NCI-H345 (cell line): ENCODE results near the gene S100A9.
"Not testable (repeated sequence)": the region's sequence is repeated elsewhere in the genome, so short reads cannot be mapped to it uniquely, and the experiment has no call there.

ENCODE experiments used
- DNase-seq: peaks from one replicate; lab custom pipeline; 2025; lab: John Stamatoyannopoulos, UW

S100A9 gene

GRCh38 chr1:153345187-153346076 is 12.2 kb upstream of the S100A9 start:
- peak; percentile 95 for DNase-seq

- peak; percentile 94 for DNase-seq
These were observed 11.5 kb upstream of the S100A9 start for GRCh38 chr1:153346077-153346723.

GRCh38 chr1:153347049-153347448 is 10.6 kb upstream of the S100A9 start:
- DNase-seq = not testable (repeated sequence)

- DNase-seq = peak; percentile 65
These were observed 9.8 kb upstream of the S100A9 start for GRCh38 chr1:153347856-153348255.

DNA sequence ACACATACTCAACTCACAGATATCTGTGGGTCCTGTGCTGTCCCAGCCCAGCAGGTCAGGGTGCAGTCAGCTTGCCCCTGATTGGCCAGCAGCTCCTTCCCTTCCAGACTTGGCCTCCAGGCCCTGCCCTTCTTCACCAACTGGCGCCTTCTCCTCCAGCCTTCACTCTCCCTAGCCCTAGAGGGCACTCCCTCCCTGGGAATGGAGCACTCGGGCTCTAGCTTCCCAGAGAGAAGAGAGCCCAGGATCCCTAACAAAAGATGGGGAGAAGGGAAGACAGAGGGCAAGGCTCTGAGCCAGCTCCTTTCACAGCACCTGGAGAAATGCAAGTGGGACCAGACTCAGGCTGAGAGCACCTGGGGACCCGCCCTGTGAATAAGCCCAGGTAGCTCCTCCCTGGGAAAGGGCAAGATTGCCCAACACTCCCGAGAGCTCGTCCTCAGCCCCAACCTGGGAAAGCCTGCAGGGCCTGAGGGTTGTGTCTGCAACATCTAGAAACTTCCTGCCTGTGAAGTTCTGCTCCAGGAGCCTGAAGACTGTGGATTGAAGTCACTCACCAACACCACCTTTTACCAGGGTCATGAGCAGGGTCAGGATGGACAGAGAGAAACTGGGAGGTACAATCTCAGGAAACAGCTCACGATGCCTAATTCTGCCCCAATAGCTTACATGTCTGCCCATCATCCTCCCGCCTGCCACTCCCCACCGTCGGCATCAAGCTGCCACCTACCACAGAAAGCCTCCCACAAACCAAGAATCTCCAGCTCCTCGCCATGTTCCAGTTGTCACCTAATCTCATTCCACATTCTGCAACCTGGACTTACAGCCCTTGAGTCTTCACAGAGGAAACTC is 8.9 kb upstream of the S100A9 start, which contains the start of gene PGLYRP4:
PGLYRP4 (minus strand) TSS at position 331 of the 852 bp plus-strand sequence. CDS start 909 bp downstream, outside the sequence.
- DNase-seq = peak; percentile 32

- peak; percentile 95 for DNase-seq
These were observed 8.0 kb upstream of the S100A9 start for GRCh38 chr1:153349363-153350320.

GRCh38 chr1:153350321-153350957 is 7.2 kb upstream of the S100A9 start:
- DNase-seq = no peak

- DNase-seq = peak; percentile 91
These were observed 5.1 kb upstream of the S100A9 start for GRCh38 chr1:153352523-153352922.

DNA sequence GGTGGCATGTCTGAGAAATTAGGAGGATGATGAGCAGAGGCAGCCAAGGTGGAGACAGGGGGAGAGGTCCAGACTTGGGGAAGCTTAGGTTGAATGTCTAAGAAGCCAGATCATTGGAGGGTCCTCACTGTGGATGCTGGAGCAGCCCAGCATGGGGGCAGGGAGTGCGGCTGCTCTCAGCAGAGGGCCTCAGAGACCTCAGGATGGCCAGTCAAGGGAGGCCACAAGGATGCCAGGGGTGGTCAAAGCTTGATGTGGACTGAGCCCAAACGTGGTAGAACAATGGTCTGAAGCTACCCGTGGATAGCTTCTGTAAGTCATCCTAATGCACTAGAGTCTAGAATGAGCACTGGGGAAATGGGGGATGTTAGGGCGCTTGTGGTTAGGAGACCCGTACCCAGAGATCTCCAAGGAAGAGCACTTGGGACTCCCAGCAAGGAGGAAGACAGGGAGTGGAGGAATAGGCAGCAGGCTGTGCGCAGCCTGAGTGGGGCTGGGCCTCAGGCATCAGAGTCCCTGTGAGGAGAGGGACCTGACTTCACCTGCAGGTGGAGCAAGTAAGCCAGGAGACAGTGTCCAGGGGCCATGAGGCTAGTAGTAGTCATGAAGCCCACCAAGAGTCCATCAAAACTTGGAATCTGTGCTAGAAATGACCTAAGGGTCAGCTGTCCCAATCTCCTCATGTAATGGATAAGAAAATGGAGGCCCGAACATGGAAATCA is 4.3 kb upstream of the S100A9 start:
- peak; percentile 61 for DNase-seq

- DNase-seq = no peak
These were observed 3.0 kb upstream of the S100A9 start for GRCh38 chr1:153354515-153355193.

DNA sequence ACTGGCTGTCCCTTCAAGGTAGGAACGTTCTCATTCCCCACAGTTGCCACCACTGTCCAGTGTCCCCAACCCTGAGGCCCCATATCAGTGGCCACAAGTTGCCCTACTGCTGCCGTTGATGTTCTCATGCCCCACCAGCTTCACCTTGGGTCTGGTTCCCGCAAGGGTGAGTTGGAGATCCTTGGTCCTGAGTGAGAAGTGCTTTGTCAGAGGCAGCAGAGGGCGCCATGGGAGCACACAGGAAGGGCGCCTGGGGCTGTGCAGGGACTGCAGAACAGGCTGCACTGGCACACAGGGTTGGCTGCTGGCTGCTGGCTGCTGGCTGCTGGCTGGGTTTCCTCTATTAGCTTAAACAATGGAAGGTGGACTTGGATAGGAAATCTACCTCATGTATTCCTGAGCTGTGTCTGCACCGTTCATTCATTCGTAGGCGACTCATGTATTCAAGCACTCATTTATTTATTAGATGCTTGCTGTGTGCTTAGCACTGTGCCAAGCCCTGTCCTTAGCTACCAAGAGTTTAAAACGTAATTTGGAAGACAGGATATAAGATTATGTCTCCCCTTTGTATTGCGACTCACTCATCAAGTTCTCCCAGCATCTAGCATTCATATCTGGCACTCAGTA is 2.1 kb upstream of the S100A9 start:
- peak; percentile 89 for DNase-seq

- no peak for DNase-seq
These were observed 1.1 kb upstream of the S100A9 start for GRCh38 chr1:153356392-153357075.

DNA sequence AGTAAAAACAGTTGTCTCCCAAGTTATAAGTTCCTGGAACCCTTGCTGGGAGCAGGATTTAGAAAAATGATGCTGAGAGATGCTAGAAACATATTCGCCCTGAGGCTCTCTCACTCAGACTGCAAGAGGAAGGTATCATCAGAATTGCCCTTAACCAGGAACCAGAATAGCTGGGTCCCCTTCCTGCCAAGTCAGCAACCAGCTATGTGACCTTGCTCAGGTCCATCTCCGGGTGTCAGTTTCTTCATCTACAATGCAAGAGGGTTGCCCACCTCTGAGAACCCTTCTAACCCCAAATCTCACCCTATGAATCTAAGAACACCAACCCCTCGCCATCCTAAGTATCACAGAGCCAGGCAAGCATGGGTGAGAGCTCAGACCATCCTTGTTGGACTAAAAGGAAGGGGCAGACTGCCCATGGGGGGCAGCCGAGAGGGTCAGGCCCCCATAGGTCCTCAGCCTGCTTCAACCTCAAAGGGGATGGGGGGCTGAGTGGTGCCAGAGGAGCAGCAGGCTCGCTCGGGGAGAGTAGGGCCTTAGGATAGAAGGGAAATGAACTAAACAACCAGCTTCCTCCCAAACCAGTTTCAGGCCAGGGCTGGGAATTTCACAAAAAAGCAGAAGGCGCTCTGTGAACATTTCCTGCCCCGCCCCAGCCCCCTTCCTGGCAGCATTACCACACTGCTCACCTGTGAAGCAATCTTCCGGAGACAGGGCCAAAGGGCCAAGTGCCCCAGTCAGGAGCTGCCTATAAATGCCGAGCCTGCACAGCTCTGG is 390 bp upstream of the S100A9 start:
- no peak for DNase-seq

- DNase-seq = no peak
These were observed 979 bp downstream of the S100A9 start for GRCh38 chr1:153358691-153358975.

DNA sequence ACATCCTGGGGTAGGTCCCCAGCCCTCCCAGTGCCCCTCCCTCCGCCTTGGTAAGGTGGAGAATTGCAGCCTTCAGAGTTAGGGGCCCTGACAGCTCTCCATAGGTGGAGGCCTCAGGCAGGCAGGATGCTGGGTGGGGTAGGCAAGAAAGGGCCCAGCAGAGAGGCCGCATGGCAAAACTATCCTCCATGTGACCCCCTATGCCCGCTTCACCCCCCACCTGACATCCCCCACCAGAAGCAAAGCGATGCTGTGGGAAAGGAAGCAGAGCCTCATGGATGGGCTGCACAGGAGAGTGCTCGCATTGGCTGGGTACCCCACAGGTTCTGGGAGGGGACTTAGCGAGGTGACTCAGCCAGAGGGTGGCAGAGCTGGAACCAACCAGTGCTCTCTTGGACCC is 1.6 kb downstream of the S100A9 start:
- DNase-seq = no peak

GRCh38 chr1:153360190-153360589 is 2.5 kb downstream of the S100A9 start:
- no peak for DNase-seq

- no peak for DNase-seq
These were observed 3.2 kb downstream of the S100A9 start for GRCh38 chr1:153360592-153361479.
